Retinal pigment epithelial cell (primary cell): ENCODE measurements around the gene SRPRA.
A peak's percentile ranks its signal among the peaks of the same experiment; 100 is the strongest.

Source experiments
- DNase-seq: peaks from one replicate; pipeline ENCODE4 v3.0.0-alpha.2; 2010; ENCODE audit warnings: low read depth
- H3K4me3 ChIP-seq: 2 replicates; pipeline ENCODE4 v1.5.1; 2011; ENCODE audit warnings: mild to moderate bottlenecking, low read length, control low read depth, moderate library complexity
- CTCF ChIP-seq: conservative IDR thresholded peaks from 2 replicates; pipeline ENCODE4 v1.5.1; 2011; ENCODE audit warnings: low read depth, low read length, control low read depth, inconsistent platforms

Gene SRPRA

GRCh38 chr11:126284829-126285228, 16.1 kb upstream of the SRPRA start:
- no peak overlapping the region for H3K4me3 ChIP-seq
- no peak for TF ChIP-seq CTCF
- peak; percentile 53 for DNase-seq

GRCh38 chr11:126282736-126283591, 14.3 kb upstream of the SRPRA start, which contains the start of gene TIRAP:
TIRAP (plus strand) TSS chr11:126283093; CDS start chr11:126290895, 7,802 bp downstream.
- no peak for TF ChIP-seq CTCF
- no peak for DNase-seq
- H3K4me3 ChIP-seq, result peak within 1 kb of the TSS; percentile 71

- peak overlapping the region; percentile 58 for H3K4me3 ChIP-seq
- no peak for DNase-seq
- no peak for TF ChIP-seq CTCF
Observed at GRCh38 chr11:126282361-126282735, 13.7 kb upstream of the SRPRA start.

- TF ChIP-seq CTCF, result no peak
- no peak for DNase-seq
- H3K4me3 ChIP-seq, result no peak overlapping the region
Observed at GRCh38 chr11:126281666-126282175, 13.0 kb upstream of the SRPRA start.

GRCh38 chr11:126281245-126281644, 12.6 kb upstream of the SRPRA start:
- TF ChIP-seq CTCF, result no peak
- H3K4me3 ChIP-seq, result no peak overlapping the region
- DNase-seq, result no peak

- no peak for TF ChIP-seq CTCF
- DNase-seq, result no peak
- H3K4me3 ChIP-seq, result no peak overlapping the region
Observed at GRCh38 chr11:126280595-126280994, 11.9 kb upstream of the SRPRA start.

GRCh38 chr11:126279191-126279590, 10.5 kb upstream of the SRPRA start:
- TF ChIP-seq CTCF, result no peak

More at GRCh38 chr11:126279191-126279590, 10.5 kb upstream of the SRPRA start:
- DNase-seq, result no peak
- no peak overlapping the region for H3K4me3 ChIP-seq
